ENCODE results near the gene SKOR1. TPM values are rescaled to one million over a fixed set of nuclear protein-coding genes. Genes with fewer than 3 reads are reported as not detected.

Gene SKOR1
- total RNA-seq, 1 donor from 2014 or later, result 0.22 TPM

- no peaks in the 10 kb centered on the region for H3K9me3 ChIP-seq (replicated peaks)
- no peaks in the 10 kb centered on the region for H3K4me1 ChIP-seq
- intact Hi-C loops (cut with micrococcal nuclease), result no loop called here
- no peak for TF ChIP-seq CTCF (IDR thresholded peaks at IDR 0.05; ENCODE audit: borderline replicate concordance)
- no peak overlapping the region for H3K27ac ChIP-seq (replicated peaks)
- no peaks in the 10 kb centered on the region for H3K27me3 ChIP-seq (ENCODE audit: low read depth)
- peaks cover 26% of the 10 kb centered on the region for H3K36me3 ChIP-seq
- no peak for DNase-seq
- H3K4me3 ChIP-seq, result no peak overlapping the region
These were observed 42.0 kb upstream of the SKOR1 start for GRCh38 chr15:67783303-67783702.

GRCh38 chr15:67784090-67784781 lies 41.1 kb upstream of the SKOR1 start:
- intact Hi-C loops (cut with micrococcal nuclease), result no loop called here
- Histone ChIP-seq H3K9me3 (replicated peaks) (no peaks in the 10 kb centered on the region), H3K4me1 (no peaks in the 10 kb centered on the region), H3K36me3 (peaks cover 26% of the 10 kb centered on the region), H3K4me3 (no peak overlapping the region), H3K27ac (replicated peaks) (no peak overlapping the region), H3K27me3 (ENCODE audit: low read depth) (no peaks in the 10 kb centered on the region)
- no peak for DNase-seq
- no peak for TF ChIP-seq CTCF (IDR thresholded peaks at IDR 0.05; ENCODE audit: borderline replicate concordance)

- Histone ChIP-seq H3K9me3 (replicated peaks) (no peaks in the 10 kb centered on the region), H3K4me1 (no peaks in the 10 kb centered on the region), H3K27me3 (ENCODE audit: low read depth) (no peaks in the 10 kb centered on the region), H3K27ac (replicated peaks) (no peak overlapping the region), H3K36me3 (peaks cover 26% of the 10 kb centered on the region), H3K4me3 (no peak overlapping the region)
- DNase-seq, result no peak
- intact Hi-C loops (cut with micrococcal nuclease), result no loop called here
- TF ChIP-seq CTCF (IDR thresholded peaks at IDR 0.05; ENCODE audit: borderline replicate concordance), result no peak
These were observed 40.4 kb upstream of the SKOR1 start for GRCh38 chr15:67784856-67785430.

- Histone ChIP-seq H3K27ac (replicated peaks) (no peak overlapping the region), H3K27me3 (ENCODE audit: low read depth) (no peaks in the 10 kb centered on the region), H3K4me3 (no peak overlapping the region), H3K9me3 (replicated peaks) (no peaks in the 10 kb centered on the region), H3K36me3 (peaks cover 26% of the 10 kb centered on the region), H3K4me1 (no peaks in the 10 kb centered on the region)
- DNase-seq, result no peak
- intact Hi-C loops (cut with micrococcal nuclease), result no loop called here
- TF ChIP-seq CTCF (IDR thresholded peaks at IDR 0.05; ENCODE audit: borderline replicate concordance), result no peak
These were observed 39.9 kb upstream of the SKOR1 start for GRCh38 chr15:67785431-67785830.

GRCh38 chr15:67786646-67787045 lies 38.7 kb upstream of the SKOR1 start:
- DNase-seq, result no peak
- H3K9me3 ChIP-seq (replicated peaks), result no peaks in the 10 kb centered on the region
- no peak overlapping the region for H3K27ac ChIP-seq (replicated peaks)
- H3K27me3 ChIP-seq (ENCODE audit: low read depth), result no peaks in the 10 kb centered on the region
- intact Hi-C loops (cut with micrococcal nuclease), result no loop called here
- TF ChIP-seq CTCF (IDR thresholded peaks at IDR 0.05; ENCODE audit: borderline replicate concordance), result no peak
- H3K36me3 ChIP-seq, result peaks cover 29% of the 10 kb centered on the region
- H3K4me3 ChIP-seq, result no peak overlapping the region
- no peaks in the 10 kb centered on the region for H3K4me1 ChIP-seq

Measured in left ventricle myocardium inferior (tissue), 1 donor.